Midbrain (tissue), 1 donor: ENCODE measurements around the gene KRTAP20-4.

Experiments used
- DNase-seq: peaks from one replicate; lab custom pipeline; 2025; lab: John Stamatoyannopoulos, UW

The KRTAP20-4 gene

DNA sequence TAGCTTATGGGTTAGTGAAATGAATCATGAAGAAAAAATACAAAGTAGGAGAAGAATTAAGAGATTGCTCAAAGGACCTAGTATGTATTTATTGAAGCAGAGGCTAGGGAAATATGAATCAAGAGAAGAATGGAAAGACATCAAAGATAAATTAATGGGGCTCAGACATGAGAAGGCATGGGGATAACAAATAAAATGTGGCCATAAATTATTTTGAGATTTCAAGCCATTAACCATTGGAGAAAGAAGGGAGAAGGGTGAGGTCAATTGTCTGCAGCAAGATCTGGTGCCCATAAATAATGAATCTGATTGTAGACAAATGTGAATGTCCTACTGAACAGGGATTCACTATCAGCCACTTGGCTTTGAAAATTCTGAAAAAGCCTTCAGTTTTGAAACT, 32.5 kb downstream of the KRTAP20-4 start:
- DNase-seq, result no peak

GRCh38 chr21:30668776-30669175, 48.3 kb downstream of the KRTAP20-4 start:
- no peak for DNase-seq
